Cerebellar cortex (tissue), 1 donor: Measurements from ENCODE around the gene SULT6B1.

Experiments used
- DNase-seq: peaks from one replicate; pipeline ENCODE4 v3.0.0-alpha.2; 2015; ENCODE audit warnings: low spot score

Gene SULT6B1

GRCh38 chr2:37153224-37153623 lies 35.2 kb downstream of the SULT6B1 start:
- DNase-seq = no peak

GRCh38 chr2:37149626-37150322 lies 38.7 kb downstream of the SULT6B1 start:
- DNase-seq = no peak

- DNase-seq = no peak
These were observed 40.1 kb downstream of the SULT6B1 start for GRCh38 chr2:37148325-37148724.

GRCh38 chr2:37146062-37146461 lies 42.4 kb downstream of the SULT6B1 start:
- no peak for DNase-seq

- no peak for DNase-seq
These were observed 44.5 kb downstream of the SULT6B1 start for GRCh38 chr2:37143974-37144373.

GRCh38 chr2:37142546-37142945 lies 45.9 kb downstream of the SULT6B1 start:
- DNase-seq = no peak

GRCh38 chr2:37132914-37133313 lies 55.6 kb downstream of the SULT6B1 start:
- DNase-seq = no peak

GRCh38 chr2:37125416-37125815 lies 63.1 kb downstream of the SULT6B1 start:
- DNase-seq = no peak

- DNase-seq = no peak
These were observed 69.3 kb downstream of the SULT6B1 start for GRCh38 chr2:37119157-37119556.
